ENCODE measurements around the gene MYO1H.
"Not testable (repeated sequence)": the region's sequence is repeated elsewhere in the genome, so short reads cannot be mapped to it uniquely, and the experiment has no call there.

MYO1H gene

DNA sequence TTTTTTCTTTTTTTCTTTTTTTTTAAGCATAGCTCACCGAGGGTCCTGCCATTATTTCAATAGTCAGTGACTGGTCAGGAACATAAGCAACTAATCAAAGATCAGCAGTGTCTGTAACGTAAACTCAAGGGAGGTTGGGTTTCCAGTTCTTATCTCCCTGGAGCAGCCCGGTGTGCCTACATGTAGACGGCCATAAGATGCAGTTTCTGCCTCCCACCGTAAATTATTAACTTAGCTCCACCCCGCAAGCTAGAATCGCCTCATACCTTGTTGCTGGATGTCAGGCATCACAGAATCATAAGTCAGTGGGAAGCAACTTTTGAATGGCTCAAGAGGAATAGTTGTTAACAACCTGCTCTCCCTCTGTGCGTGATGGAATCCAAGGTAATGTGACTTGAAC is at the start of gene MYO1H:
MYO1H (plus strand) TSS at position 312 of the 400 bp plus-strand sequence; CDS start at position 373, 61 bp downstream.
- DNase-seq (ENCODE audit: low spot score in 2 of 2) (no peak), ATAC-seq (replicated peaks; ENCODE audit: extremely low read depth, poor library complexity, severe bottlenecking) (no peak)
- Mint-ChIP-seq H3K4me3 (no peak within 1 kb of the TSS), H3K4me1 (no peaks in the 10 kb centered on the region), H3K27ac (ENCODE audit: low read depth) (no peak within 1 kb of the TSS), H3K9me3 (no peaks in the 10 kb centered on the region), H3K36me3 (ENCODE audit: insufficient read depth) (peaks cover 3% of the 10 kb centered on the region), H3K27me3 (peaks cover 38% of the 10 kb centered on the region)

GRCh38 chr12:109299849-109300248 is 47.9 kb upstream of the MYO1H start:
- Mint-ChIP-seq H3K36me3 (ENCODE audit: insufficient read depth) (no peaks in the 10 kb centered on the region), H3K9me3 (no peaks in the 10 kb centered on the region), H3K4me3 (no peak overlapping the region), H3K4me1 (no peaks in the 10 kb centered on the region), H3K27ac (ENCODE audit: low read depth) (no peak overlapping the region), H3K27me3 (peaks cover 64% of the 10 kb centered on the region)
- no peak for DNase-seq (ENCODE audit: low spot score in 2 of 2)
- no peak for ATAC-seq (replicated peaks; ENCODE audit: extremely low read depth, poor library complexity, severe bottlenecking)

DNA sequence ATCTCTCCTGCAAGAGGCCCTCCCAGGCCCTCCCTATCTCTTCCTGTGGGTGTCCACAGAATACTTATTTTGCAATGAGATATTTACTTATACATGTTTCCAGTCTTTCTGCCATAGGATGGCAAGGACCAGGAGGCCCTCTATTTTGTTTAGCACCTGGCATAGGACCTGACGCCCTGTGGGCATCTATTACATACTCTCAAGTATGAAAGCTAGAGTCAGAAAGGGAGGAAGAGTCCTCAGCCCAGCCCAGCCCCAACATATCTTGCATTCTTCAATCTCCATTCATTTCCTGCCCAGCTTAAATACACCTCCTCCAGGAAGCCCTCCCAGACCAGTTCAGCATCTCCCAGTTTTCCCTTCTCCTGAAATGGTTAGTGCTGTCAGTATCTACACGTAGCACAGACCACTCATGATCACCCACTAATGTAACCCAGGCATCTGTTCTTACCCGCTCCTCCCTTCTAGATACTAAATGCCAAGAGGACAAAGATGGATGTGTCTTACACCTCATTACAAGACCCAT is 46.0 kb upstream of the MYO1H start:
- DNase-seq (ENCODE audit: low spot score in 2 of 2) (no peak), ATAC-seq (replicated peaks; ENCODE audit: extremely low read depth, poor library complexity, severe bottlenecking) (no peak)
- H3K27me3 Mint-ChIP-seq = peaks cover 64% of the 10 kb centered on the region
- no peaks in the 10 kb centered on the region for H3K4me1 Mint-ChIP-seq
- no peaks in the 10 kb centered on the region for H3K36me3 Mint-ChIP-seq (ENCODE audit: insufficient read depth)
- H3K27ac Mint-ChIP-seq (ENCODE audit: low read depth) = no peak overlapping the region
- H3K4me3 Mint-ChIP-seq = no peak overlapping the region
- H3K9me3 Mint-ChIP-seq = no peaks in the 10 kb centered on the region

- Mint-ChIP-seq H3K27ac (ENCODE audit: low read depth) (no peak overlapping the region), H3K4me3 (no peak overlapping the region), H3K9me3 (no peaks in the 10 kb centered on the region), H3K36me3 (ENCODE audit: insufficient read depth) (no peaks in the 10 kb centered on the region), H3K27me3 (peaks cover 69% of the 10 kb centered on the region), H3K4me1 (no peaks in the 10 kb centered on the region)
- DNase-seq (ENCODE audit: low spot score in 2 of 2) (no peak), ATAC-seq (replicated peaks; ENCODE audit: extremely low read depth, poor library complexity, severe bottlenecking) (no peak)
Measured at GRCh38 chr12:109302358-109302757, 45.3 kb upstream of the MYO1H start.

DNA sequence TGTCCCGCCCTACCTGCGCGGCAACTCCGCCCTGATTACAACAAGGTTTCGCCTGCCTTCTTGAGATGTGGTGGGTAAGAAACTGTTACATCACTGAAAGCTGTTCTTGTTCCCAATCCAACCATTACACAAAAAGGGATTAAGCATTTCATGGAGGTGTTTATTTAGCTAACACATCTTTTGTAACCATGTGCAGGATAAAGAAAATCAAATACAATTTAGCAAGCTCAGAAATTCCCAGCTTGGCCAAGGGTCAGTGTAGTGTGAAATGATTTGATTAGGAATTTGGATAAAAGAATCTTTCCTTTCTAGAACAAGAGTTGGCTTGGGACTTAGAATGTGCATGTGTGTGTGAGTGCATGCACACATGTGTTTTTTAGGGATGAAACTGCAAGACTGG is 44.9 kb upstream of the MYO1H start:
- H3K4me1 Mint-ChIP-seq = no peaks in the 10 kb centered on the region
- H3K9me3 Mint-ChIP-seq = no peaks in the 10 kb centered on the region
- DNase-seq (ENCODE audit: low spot score in 2 of 2) (no peak), ATAC-seq (replicated peaks; ENCODE audit: extremely low read depth, poor library complexity, severe bottlenecking) (no peak)
- no peak overlapping the region for H3K4me3 Mint-ChIP-seq
- H3K27me3 Mint-ChIP-seq = peaks cover 73% of the 10 kb centered on the region
- H3K36me3 Mint-ChIP-seq (ENCODE audit: insufficient read depth) = no peaks in the 10 kb centered on the region
- no peak overlapping the region for H3K27ac Mint-ChIP-seq (ENCODE audit: low read depth)

DNA sequence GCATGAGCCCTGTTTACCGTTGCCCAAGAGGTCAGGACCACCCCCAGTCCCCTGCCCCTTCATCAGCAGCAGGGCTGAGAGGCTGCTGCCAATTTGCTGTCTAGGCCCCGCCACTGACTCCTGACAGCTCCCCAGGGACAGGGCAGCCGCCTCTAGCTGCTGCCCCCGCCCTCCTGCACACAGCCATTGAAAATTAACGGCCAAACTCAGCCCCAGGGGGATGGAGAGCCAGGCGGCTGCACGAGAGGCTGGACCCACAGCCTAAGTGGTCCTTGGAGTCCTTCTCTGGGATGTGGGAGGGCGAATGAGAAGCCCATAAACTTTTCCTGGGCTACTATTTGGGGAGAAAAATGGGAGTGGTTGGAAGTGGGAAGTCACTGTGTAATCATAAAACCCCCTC is 43.2 kb upstream of the MYO1H start:
- ATAC-seq (replicated peaks; ENCODE audit: extremely low read depth, poor library complexity, severe bottlenecking) (no peak), DNase-seq (ENCODE audit: low spot score in 2 of 2) (no peak)
- Mint-ChIP-seq H3K4me1 (no peaks in the 10 kb centered on the region), H3K27ac (ENCODE audit: low read depth) (no peak overlapping the region), H3K36me3 (ENCODE audit: insufficient read depth) (no peaks in the 10 kb centered on the region), H3K9me3 (no peaks in the 10 kb centered on the region), H3K27me3 (peaks cover 82% of the 10 kb centered on the region), H3K4me3 (no peak overlapping the region)

DNA sequence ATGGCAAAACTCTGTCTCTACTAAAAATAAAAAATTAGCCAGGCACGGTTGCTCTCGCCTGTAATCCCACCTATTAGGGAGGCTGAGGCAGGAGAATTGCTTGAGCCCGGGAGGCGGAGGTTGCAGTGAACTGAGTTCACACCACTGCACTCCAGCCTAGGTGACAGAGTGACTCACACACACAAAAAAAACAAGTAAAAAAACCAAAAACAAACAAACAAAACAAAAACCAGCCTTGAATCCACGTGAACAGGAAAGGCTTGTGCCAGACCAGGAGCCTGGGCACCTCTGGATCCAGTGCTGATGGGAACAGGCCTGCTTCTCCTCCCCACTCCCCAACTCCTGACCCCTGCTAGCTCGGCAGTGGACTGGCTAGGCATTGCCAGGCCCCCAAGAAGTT is 42.2 kb upstream of the MYO1H start:
- Mint-ChIP-seq H3K27me3 (peaks cover 87% of the 10 kb centered on the region), H3K4me3 (no peak overlapping the region), H3K4me1 (peaks cover 4% of the 10 kb centered on the region), H3K36me3 (ENCODE audit: insufficient read depth) (no peaks in the 10 kb centered on the region), H3K27ac (ENCODE audit: low read depth) (no peak overlapping the region), H3K9me3 (no peaks in the 10 kb centered on the region)
- no peak for ATAC-seq (replicated peaks; ENCODE audit: extremely low read depth, poor library complexity, severe bottlenecking)
- DNase-seq (ENCODE audit: low spot score in 2 of 2) = no peak

- DNase-seq (ENCODE audit: low spot score in 2 of 2) (no peak), ATAC-seq (replicated peaks; ENCODE audit: extremely low read depth, poor library complexity, severe bottlenecking) (no peak)
- no peak overlapping the region for H3K27ac Mint-ChIP-seq (ENCODE audit: low read depth)
- H3K4me3 Mint-ChIP-seq = no peak overlapping the region
- peaks cover 98% of the 10 kb centered on the region for H3K27me3 Mint-ChIP-seq
- peaks cover 7% of the 10 kb centered on the region for H3K4me1 Mint-ChIP-seq
- H3K9me3 Mint-ChIP-seq = no peaks in the 10 kb centered on the region
- no peaks in the 10 kb centered on the region for H3K36me3 Mint-ChIP-seq (ENCODE audit: insufficient read depth)
Measured at GRCh38 chr12:109307051-109307450, 40.6 kb upstream of the MYO1H start.

DNA sequence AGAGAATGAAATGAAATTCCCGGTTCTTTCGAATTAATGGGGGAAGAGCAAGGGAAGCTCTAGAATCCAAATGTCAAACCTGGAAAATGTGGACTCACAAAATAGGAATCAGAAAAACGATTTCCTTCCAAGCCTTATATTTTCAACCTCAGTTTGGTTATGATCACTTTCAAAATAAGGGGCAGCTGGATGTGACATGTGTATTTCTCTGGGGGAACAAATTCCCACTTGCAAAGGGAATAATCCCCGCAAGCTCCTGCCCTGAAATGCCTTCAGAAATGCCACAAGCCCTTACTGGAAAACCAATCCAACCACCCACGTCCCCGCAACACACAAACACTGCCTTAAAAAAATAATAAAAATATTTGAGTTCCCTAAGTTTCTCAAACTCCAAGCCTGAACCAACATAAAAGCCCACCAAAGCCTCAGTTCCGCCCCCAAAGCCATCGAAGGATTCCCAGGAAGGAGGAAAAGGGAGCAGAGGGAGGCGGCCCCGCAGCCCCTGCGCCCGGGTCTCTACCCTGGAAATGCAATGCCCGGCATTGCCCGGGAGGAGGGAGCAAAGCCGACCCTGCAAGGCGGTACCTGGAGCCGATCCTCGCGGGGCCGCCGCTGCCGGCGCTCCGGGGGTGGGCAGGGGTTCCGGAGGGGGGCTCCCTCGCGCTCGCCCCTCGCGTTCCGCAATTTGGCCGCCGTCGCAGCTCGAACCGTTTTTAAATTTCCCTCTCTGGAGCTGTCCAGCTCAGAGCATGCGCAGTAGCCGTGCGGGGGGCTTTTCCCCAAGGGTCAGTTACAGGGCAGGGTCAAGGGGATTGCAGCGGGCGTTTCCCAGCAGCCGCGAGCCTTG is 38.9 kb upstream of the MYO1H start, which contains the start of gene FOXN4:
FOXN4 (minus strand) TSS at position 751 of the 847 bp plus-strand sequence. CDS start 963 bp downstream, outside the sequence.
- H3K36me3 Mint-ChIP-seq (ENCODE audit: insufficient read depth) = no peaks in the 10 kb centered on the region
- H3K4me3 Mint-ChIP-seq = peak within 1 kb of the TSS; percentile 82
- H3K27ac Mint-ChIP-seq (ENCODE audit: low read depth) = no peak within 1 kb of the TSS
- H3K27me3 Mint-ChIP-seq = peaks cover 95% of the 10 kb centered on the region
- peaks cover 7% of the 10 kb centered on the region for H3K4me1 Mint-ChIP-seq
- no peak for DNase-seq (ENCODE audit: low spot score in 2 of 2)
- H3K9me3 Mint-ChIP-seq = no peaks in the 10 kb centered on the region
- ATAC-seq (replicated peaks; ENCODE audit: extremely low read depth, poor library complexity, severe bottlenecking) = no peak

- Mint-ChIP-seq H3K9me3 (no peaks in the 10 kb centered on the region), H3K27me3 (peaks cover 95% of the 10 kb centered on the region), H3K4me1 (peaks cover 7% of the 10 kb centered on the region), H3K36me3 (ENCODE audit: insufficient read depth) (no peaks in the 10 kb centered on the region), H3K27ac (ENCODE audit: low read depth) (no peak overlapping the region), H3K4me3 (peak overlapping the region; percentile 82)
- no peak for DNase-seq (ENCODE audit: low spot score in 2 of 2)
- ATAC-seq (replicated peaks; ENCODE audit: extremely low read depth, poor library complexity, severe bottlenecking) = no peak
Measured at GRCh38 chr12:109309381-109310246, 38.1 kb upstream of the MYO1H start.

GRCh38 chr12:109310247-109311125 is 37.2 kb upstream of the MYO1H start:
- peak overlapping the region; percentile 82 for H3K4me3 Mint-ChIP-seq
- H3K27ac Mint-ChIP-seq (ENCODE audit: low read depth) = no peak overlapping the region
- ATAC-seq (replicated peaks; ENCODE audit: extremely low read depth, poor library complexity, severe bottlenecking) = peak; percentile 10
- H3K4me1 Mint-ChIP-seq = peaks cover 7% of the 10 kb centered on the region
- no peaks in the 10 kb centered on the region for H3K9me3 Mint-ChIP-seq
- no peaks in the 10 kb centered on the region for H3K36me3 Mint-ChIP-seq (ENCODE audit: insufficient read depth)
- H3K27me3 Mint-ChIP-seq = peaks cover 95% of the 10 kb centered on the region
- no peak for DNase-seq (ENCODE audit: low spot score in 2 of 2)

DNA sequence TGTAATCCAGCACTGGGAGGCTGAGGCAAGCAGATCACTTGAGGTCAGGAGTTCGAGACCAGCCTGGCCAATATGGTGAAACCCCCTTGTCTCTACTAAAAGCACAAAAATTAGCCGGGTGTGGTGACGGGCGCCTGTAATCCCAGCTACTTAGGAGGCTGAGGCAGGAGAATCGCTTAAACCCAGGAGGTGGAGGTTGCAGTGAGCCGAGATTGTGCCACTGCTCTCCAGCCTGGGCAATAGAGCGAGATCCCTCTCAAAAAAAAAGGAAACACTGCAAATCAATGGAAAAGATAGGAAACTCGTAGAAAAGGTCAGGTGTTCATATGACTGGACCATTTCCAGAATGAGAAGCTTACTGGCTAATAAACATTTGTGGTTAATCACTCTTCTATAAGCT is 26.4 kb upstream of the MYO1H start:
- H3K27ac Mint-ChIP-seq (ENCODE audit: low read depth); H3K9me3 Mint-ChIP-seq; DNase-seq (ENCODE audit: low spot score in 2 of 2); H3K36me3 Mint-ChIP-seq (ENCODE audit: insufficient read depth); ATAC-seq (replicated peaks; ENCODE audit: extremely low read depth, poor library complexity, severe bottlenecking); H3K4me1 Mint-ChIP-seq; H3K4me3 Mint-ChIP-seq: not testable (repeated sequence)
- H3K27me3 Mint-ChIP-seq = peaks cover 34% of the 10 kb centered on the region
